Large intestine (tissue), 3 donors: ENCODE measurements around the gene TMEM132D. TPM values are rescaled to one million over a fixed set of nuclear protein-coding genes. Genes with fewer than 3 reads are reported as not detected.

Source experiments
- DNase-seq, 2 donors: peaks; one replicate each; pipeline versions ENCODE4 v3.0.0 to v3.0.0-alpha.2; 2013
- H3K27ac ChIP-seq: one replicate; pipeline ENCODE4 v1.5.1; 2013; ENCODE audit warnings: low read length
- H3K27me3 ChIP-seq: 2 replicates; pipeline ENCODE4 v1.6.1; 2013; ENCODE audit warnings: low read length; ENCODE audit not compliant: control insufficient read depth, insufficient read depth
- H3K36me3 ChIP-seq: 2 replicates; pipeline ENCODE4 v1.6.1; 2013; ENCODE audit warnings: low read length; ENCODE audit not compliant: control insufficient read depth, insufficient read depth
- H3K4me1 ChIP-seq: one replicate; pipeline ENCODE4 v1.6.1; 2013; ENCODE audit warnings: low read length; ENCODE audit not compliant: control insufficient read depth, insufficient read depth
- H3K4me3 ChIP-seq: one replicate; pipeline ENCODE4 v1.5.1; 2013; ENCODE audit warnings: low read length
- H3K9me3 ChIP-seq: one replicate; pipeline ENCODE4 v1.6.1; 2013; ENCODE audit warnings: mild to moderate bottlenecking, low read depth, low read length, moderate library complexity; ENCODE audit not compliant: control insufficient read depth
- WGBS: methylation state at CpG from one replicate; pipeline ENCODE4 v1.1.5; 2013; ENCODE audit warnings: low lambda C conversion rate; ENCODE audit not compliant: insufficient coverage; 5-methylcytosine and 5-hydroxymethylcytosine counted together
- polyA plus RNA-seq: library from polyadenylated mRNA; unstranded; fragments of 120-200 nt; gene quantifications from one replicate; pipeline ENCODE4 v1.2.1, GENCODE V29; 2013

The TMEM132D gene
- polyA plus RNA-seq, 1 donor: 0.55 TPM

DNA sequence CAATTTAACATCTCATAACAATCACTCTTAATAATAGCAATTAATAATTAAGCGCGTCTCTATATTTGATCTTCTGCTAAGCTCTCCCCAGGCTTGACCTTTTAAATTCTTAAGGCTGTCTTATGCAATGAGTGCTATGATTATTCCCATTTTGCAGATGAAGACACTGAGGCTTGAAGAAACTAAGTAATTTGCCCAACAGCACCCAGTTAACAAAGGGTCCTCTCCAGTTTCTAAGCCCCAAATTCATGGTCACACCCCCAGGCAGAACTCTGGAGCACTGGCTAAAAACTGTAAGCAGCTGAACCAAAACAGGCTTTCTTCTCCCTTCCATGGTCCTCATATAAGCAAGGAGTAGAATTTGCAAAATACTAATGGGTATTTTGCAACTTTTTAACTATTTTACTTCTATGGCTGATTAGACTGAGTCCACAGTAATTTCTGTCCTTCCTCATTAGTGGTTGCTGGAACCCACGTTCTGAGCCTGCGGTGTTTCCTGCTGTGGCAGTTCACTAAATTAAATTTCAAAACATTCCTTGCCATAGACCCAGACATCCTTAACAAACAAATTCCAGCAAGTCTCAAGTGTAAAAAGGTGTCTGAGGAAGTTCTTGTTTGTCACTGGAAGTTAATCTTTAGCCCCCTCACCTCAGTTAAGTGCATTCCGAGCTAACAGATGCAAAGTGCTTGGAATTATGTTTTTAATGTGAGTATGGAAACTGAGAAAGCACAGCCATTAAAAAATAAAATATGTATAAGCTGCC, 76.5 kb downstream of the TMEM132D start:
- no peak for DNase-seq
- Histone ChIP-seq H3K9me3 (no peaks in the 10 kb centered on the region), H3K27ac (no peak overlapping the region), H3K27me3 (no peaks in the 10 kb centered on the region), H3K36me3 (no peaks in the 10 kb centered on the region), H3K4me3 (no peak overlapping the region), H3K4me1 (no peaks in the 10 kb centered on the region)
- WGBS: no CpG with 5 or more reads among the region's 5 CpGs

GRCh38 chr12:129826273-129826672, 77.6 kb downstream of the TMEM132D start:
- no peaks in the 10 kb centered on the region for H3K9me3 ChIP-seq
- H3K36me3 ChIP-seq: no peaks in the 10 kb centered on the region
- no peak overlapping the region for H3K4me3 ChIP-seq
- H3K4me1 ChIP-seq: no peaks in the 10 kb centered on the region
- WGBS: 0% methylated on average over 2 of the region's 10 CpGs
- no peaks in the 10 kb centered on the region for H3K27me3 ChIP-seq
- no peak overlapping the region for H3K27ac ChIP-seq
- DNase-seq: no peak

- H3K27me3 ChIP-seq: no peaks in the 10 kb centered on the region
- no peak for DNase-seq
- no peaks in the 10 kb centered on the region for H3K9me3 ChIP-seq
- no CpG with 5 or more reads among the region's 9 CpGs for WGBS
- H3K4me3 ChIP-seq: no peak overlapping the region
- H3K36me3 ChIP-seq: no peaks in the 10 kb centered on the region
- H3K27ac ChIP-seq: no peak overlapping the region
- H3K4me1 ChIP-seq: no peaks in the 10 kb centered on the region
Measured at GRCh38 chr12:129825316-129825715, 78.5 kb downstream of the TMEM132D start.

DNA sequence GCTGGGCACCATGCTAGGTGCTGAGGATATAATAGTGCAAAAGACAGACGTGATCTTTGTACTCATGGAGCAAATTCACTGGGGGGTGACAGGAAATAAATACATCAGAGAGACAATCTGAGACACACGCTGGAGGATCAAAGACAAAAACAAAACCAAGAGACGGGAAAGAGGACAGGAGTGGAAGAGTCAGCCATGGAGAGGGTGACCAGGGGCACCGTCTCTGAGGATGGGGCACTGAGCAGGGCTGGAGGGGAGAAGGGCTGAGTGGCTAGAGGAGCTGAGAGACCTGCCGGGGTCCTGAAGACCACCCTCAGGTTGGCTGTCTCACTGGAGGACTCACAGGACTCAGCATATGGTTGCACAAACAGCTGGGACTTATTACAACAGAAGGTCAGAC, 81.9 kb downstream of the TMEM132D start:
- no peak overlapping the region for H3K4me3 ChIP-seq
- H3K36me3 ChIP-seq: no peaks in the 10 kb centered on the region
- no peak for DNase-seq
- WGBS: no CpG with 5 or more reads among the region's 5 CpGs
- H3K4me1 ChIP-seq: no peaks in the 10 kb centered on the region
- no peak overlapping the region for H3K27ac ChIP-seq
- no peaks in the 10 kb centered on the region for H3K27me3 ChIP-seq
- H3K9me3 ChIP-seq: peaks cover 9% of the 10 kb centered on the region

DNA sequence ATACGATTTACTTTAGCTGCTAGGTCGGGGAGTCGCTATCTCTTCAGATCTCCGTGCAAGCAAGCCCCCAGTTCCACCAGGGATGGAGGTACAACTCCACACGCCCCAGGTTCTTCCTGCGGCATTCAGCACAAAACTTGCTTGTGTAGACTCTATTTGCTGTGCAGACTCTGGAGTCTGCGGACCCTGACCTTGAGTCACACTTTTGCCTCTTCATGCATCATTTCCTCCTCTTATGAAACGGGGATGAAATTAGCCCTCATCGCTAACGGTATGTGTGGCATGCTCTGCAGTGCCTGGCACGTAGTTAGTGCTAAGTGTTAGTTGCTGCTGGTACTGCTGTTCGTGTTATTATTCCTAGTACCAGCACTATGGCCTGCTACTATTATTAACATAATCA, 84.4 kb downstream of the TMEM132D start:
- no CpG with 5 or more reads among the region's 12 CpGs for WGBS
- no peak overlapping the region for H3K4me3 ChIP-seq
- no peaks in the 10 kb centered on the region for H3K4me1 ChIP-seq
- no peak for DNase-seq
- H3K36me3 ChIP-seq: no peaks in the 10 kb centered on the region
- H3K27me3 ChIP-seq: no peaks in the 10 kb centered on the region
- H3K27ac ChIP-seq: no peak overlapping the region
- H3K9me3 ChIP-seq: peaks cover 9% of the 10 kb centered on the region

- WGBS: 100% methylated on average over 1 of the region's 8 CpGs
Measured at GRCh38 chr12:129815846-129816245, 88.0 kb downstream of the TMEM132D start.

DNA sequence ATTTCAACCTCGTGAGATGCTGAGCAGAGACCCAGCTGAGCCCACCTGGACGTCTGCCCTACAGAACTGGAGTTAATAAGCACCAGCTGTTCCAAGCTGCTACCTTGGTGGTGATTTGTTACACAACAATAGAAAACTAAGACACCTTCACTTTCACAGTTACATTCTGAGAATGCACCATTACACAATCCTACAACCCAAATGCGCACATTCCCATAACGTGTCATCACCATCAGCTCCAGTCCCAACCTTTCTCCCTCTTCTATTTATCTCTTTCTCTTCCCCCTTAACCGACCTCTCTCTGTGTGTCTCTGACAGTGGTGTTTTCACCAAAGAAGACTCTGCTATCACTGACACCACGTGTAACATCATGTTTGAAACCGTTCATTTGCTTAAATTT, 91.9 kb downstream of the TMEM132D start:
- H3K4me3 ChIP-seq: no peak overlapping the region
- WGBS: 89% methylated on average over 5 of the region's 7 CpGs
- H3K27me3 ChIP-seq: no peaks in the 10 kb centered on the region
- no peak overlapping the region for H3K27ac ChIP-seq
- H3K9me3 ChIP-seq: no peaks in the 10 kb centered on the region
- no peaks in the 10 kb centered on the region for H3K4me1 ChIP-seq
- H3K36me3 ChIP-seq: no peaks in the 10 kb centered on the region
- no peak for DNase-seq

More at GRCh38 chr12:129815846-129816245, 88.0 kb downstream of the TMEM132D start:
- Histone ChIP-seq H3K36me3 (no peaks in the 10 kb centered on the region), H3K27me3 (no peaks in the 10 kb centered on the region), H3K4me3 (no peak overlapping the region), H3K27ac (no peak overlapping the region), H3K9me3 (peaks cover 9% of the 10 kb centered on the region), H3K4me1 (no peaks in the 10 kb centered on the region)
- DNase-seq: no peak

GRCh38 chr12:129807136-129807535, 96.7 kb downstream of the TMEM132D start:
- WGBS: no CpG with 5 or more reads among the region's 11 CpGs
- Histone ChIP-seq H3K4me1 (no peaks in the 10 kb centered on the region), H3K36me3 (no peaks in the 10 kb centered on the region), H3K9me3 (no peaks in the 10 kb centered on the region), H3K4me3 (no peak overlapping the region), H3K27me3 (no peaks in the 10 kb centered on the region), H3K27ac (no peak overlapping the region)
- no peak for DNase-seq

GRCh38 chr12:129791396-129791795, 112.4 kb downstream of the TMEM132D start:
- Histone ChIP-seq H3K36me3 (no peaks in the 10 kb centered on the region), H3K4me3 (no peak overlapping the region), H3K4me1 (no peaks in the 10 kb centered on the region), H3K27ac (no peak overlapping the region), H3K27me3 (no peaks in the 10 kb centered on the region), H3K9me3 (no peaks in the 10 kb centered on the region)
- DNase-seq: no peak
- WGBS: 94% methylated on average over 2 of the region's 5 CpGs

DNA sequence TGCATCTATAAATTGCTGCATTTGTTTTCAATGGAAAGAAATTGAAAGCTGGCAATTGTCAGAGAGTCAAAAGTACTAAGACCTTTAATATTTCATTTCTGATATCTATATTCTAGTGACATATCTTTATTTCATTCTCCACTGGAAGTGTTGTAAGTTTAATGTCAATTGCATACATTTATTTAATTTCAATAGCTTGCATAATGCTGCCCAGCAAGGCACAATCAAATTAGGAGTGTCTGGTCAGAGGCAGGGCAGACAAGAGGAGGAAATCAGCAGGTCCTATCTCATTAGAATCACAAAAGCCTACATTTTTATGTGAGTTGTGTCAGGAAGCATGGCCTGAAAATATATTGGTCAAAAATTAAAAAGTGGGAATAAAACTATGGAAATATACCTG, 112.9 kb downstream of the TMEM132D start:
- Histone ChIP-seq H3K36me3 (no peaks in the 10 kb centered on the region), H3K27ac (no peak overlapping the region), H3K27me3 (no peaks in the 10 kb centered on the region), H3K4me3 (no peak overlapping the region), H3K9me3 (no peaks in the 10 kb centered on the region), H3K4me1 (no peaks in the 10 kb centered on the region)
- no peak for DNase-seq

DNA sequence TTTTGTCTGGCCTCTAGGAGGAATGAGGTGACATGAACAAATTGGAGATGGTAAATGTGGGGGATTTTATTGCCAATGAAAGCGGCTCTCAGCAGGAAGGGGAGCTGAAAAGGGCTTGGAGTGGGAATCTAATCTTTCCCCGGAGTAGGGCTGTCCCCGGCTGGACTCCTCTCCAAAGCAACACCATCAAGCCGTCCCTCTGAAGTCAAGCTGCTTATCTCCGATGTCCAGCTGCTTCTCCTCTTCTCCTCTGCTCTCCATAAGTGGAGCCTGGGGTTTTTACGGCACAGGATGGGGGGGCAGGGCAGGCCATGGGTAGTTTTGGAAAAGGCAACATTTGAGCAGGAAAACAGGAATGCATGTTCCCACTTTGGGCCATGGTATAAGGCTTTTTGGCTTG, 113.5 kb downstream of the TMEM132D start:
- H3K9me3 ChIP-seq: no peaks in the 10 kb centered on the region
- DNase-seq: no peak
- no CpG with 5 or more reads among the region's 6 CpGs for WGBS

More for the DNA sequence above, 113.5 kb downstream of the TMEM132D start:
- Histone ChIP-seq H3K36me3 (no peaks in the 10 kb centered on the region), H3K4me3 (no peak overlapping the region), H3K27me3 (no peaks in the 10 kb centered on the region), H3K4me1 (no peaks in the 10 kb centered on the region), H3K27ac (no peak overlapping the region)
